Suprapubic skin (tissue), 4 donors: ENCODE results near the gene IQSEC3.

Experiments
- POLR2A ChIP-seq, 2 donors: fragments of 450-650 bp; IDR thresholded peaks; one replicate each; pipeline ENCODE4 v1.6.1; 2017; ENCODE audit warnings: antibody characterized with exemption in 2 of 2, mild to moderate bottlenecking in 2 of 2, moderate library complexity in 2 of 2
- POLR2AphosphoS5 ChIP-seq, 3 donors: sonication (generic); formaldehyde crosslinking; IDR thresholded peaks; one replicate each; pipeline ENCODE4 v1.6.1; 2017; ENCODE audit warnings: antibody characterized with exemption in 3 of 3
- TF ChIP-seq, protein P1 (sequence below), 2 donors: fragments of 200-600 bp in 1 of 2; fragments of 450-650 bp in 1 of 2; sonication (generic) in 1 of 2; IDR thresholded peaks; one replicate each; pipeline ENCODE4 v1.5.1; 2016 to 2019; ENCODE audit warnings: antibody characterized with exemption in 2 of 2, mild to moderate bottlenecking in 1 of 2, moderate library complexity in 1 of 2

DNA sequence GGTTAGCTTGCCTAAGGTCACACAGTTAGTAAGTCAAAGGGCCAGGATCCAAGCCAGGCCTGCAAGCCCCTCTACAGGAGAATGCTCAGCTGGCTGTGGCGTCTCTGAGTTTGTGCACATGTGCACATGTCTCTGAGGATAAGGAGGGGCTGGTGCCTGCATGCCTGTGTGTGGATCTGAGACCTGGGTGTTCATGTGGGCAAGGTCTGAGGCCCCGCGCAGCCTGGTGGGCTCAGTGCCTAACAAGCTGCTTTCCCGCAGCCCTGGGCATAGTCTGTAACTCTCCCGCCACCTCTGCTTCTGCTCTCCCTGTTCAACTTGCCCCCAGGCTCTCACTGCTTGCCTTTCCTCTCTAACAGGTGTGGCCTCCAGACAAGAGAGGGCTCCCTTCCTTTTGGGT, 151.7 kb downstream of the IQSEC3 start:
- TF ChIP-seq POLR2A (IDR thresholded peaks at IDR 0.05) (no peak), POLR2AphosphoS5 (IDR thresholded peaks at IDR 0.05) (no peak)
- TF ChIP-seq, protein P1, sequence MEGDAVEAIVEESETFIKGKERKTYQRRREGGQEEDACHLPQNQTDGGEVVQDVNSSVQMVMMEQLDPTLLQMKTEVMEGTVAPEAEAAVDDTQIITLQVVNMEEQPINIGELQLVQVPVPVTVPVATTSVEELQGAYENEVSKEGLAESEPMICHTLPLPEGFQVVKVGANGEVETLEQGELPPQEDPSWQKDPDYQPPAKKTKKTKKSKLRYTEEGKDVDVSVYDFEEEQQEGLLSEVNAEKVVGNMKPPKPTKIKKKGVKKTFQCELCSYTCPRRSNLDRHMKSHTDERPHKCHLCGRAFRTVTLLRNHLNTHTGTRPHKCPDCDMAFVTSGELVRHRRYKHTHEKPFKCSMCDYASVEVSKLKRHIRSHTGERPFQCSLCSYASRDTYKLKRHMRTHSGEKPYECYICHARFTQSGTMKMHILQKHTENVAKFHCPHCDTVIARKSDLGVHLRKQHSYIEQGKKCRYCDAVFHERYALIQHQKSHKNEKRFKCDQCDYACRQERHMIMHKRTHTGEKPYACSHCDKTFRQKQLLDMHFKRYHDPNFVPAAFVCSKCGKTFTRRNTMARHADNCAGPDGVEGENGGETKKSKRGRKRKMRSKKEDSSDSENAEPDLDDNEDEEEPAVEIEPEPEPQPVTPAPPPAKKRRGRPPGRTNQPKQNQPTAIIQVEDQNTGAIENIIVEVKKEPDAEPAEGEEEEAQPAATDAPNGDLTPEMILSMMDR (IDR thresholded peaks at IDR 0.05) = no peak
